ENCODE data around the gene FAM117A.
"Not testable (repeated sequence)": the region's sequence is repeated elsewhere in the genome, so short reads cannot be mapped to it uniquely, and the experiment has no call there.

Gene FAM117A

GRCh38 chr17:49676276-49676868, 87.6 kb downstream of the FAM117A start:
- peak; percentile 76 for DNase-seq

DNA sequence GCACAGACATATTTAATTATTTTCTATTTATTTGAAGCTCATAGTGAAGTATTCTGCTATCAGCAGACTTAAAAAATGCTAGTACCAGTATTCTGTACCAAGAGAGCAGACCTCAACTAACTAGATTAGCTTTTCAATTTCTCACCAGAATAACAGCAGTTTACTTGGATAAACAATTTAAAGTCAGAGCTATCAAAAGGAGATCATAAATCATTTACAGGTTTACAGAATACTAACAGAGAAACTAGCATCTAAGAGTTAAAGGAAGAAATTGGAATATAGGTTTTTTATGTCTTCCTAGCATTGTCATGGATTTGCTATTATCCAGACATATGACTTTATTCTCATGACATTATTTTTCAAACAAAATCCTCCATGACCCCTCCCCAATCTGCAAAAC, 89.4 kb downstream of the FAM117A start:
- no peak for DNase-seq

DNA sequence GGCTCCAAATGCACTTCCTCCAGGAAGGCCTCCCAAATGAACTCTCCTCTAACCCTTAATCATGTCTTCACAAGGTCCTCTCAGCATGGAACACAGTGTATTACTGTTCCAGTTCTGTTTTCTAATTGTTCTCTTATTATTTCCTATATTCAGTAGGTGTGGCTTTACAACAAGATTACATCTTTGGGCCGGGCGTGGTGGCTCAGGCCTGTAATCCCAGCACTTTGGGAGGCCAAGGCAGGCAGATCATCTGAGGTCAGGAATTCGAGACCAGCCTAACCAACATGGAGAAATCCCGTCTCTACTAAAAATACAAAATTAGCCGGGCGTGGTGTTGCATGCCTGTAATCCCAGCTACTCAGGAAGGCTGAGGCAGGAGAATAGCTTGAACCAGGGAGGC, 90.3 kb downstream of the FAM117A start:
- not testable (repeated sequence) for DNase-seq

DNA sequence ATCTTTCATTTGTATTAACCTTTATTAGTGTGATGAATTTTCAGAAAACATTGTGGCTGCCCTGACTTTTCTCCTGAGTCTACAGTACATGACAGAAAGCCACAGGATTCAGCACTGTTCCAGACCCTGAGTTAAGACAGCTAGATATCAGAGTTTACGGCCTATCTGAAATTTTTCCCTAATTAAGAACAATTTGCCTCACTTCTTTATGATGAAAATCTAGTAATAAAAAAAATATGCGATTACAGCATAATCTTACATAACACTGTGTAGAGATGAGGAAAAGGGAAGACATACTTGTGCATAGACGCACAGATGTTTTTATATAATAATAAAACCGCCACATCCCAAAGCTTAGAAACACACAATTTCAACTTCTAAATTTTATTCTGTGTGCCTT, 93.3 kb downstream of the FAM117A start:
- no peak for DNase-seq

DNA sequence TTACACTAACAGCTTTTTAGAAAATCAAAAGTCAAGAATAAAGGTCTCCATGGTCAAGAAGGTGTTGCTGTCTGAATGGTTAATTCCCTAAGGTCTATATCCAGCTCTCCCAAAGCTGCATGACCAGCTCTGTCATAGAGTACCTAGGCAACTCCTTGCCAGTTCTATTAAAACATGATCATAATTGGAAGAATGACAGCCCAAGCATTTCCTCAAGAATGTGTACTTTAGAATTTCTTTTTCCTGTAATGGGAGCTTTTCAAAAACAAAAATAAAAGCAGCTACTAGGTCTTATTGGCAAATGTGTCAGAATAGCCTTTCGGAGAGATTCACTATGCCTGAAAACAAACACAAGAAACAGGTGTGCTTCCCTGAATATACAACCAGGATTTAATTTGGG, 93.9 kb downstream of the FAM117A start:
- DNase-seq: no peak

GRCh38 chr17:49667854-49668253, 96.1 kb downstream of the FAM117A start:
- no peak for DNase-seq

GRCh38 chr17:49664706-49665211, 99.2 kb downstream of the FAM117A start:
- no peak for DNase-seq

All from KG1 (cell line).